CD14-positive monocyte (primary cell): ENCODE data around the gene TMTC1. TPM values are rescaled to one million over a fixed set of nuclear protein-coding genes. Genes with fewer than 3 reads are reported as not detected.
A peak's percentile ranks its signal among the peaks of the same experiment; 100 is the strongest.

Source experiments
- DNase-seq, 3 donors: peaks; one replicate each; pipeline ENCODE4 v3.0.0-alpha.2; 2011 to 2022
- H2AFZ ChIP-seq: 2 replicates; pipeline ENCODE4 v1.6.0; 2012; ENCODE audit warnings: mild to moderate bottlenecking, low read depth, low read length, inconsistent platforms; ENCODE audit not compliant: insufficient read depth, poor library complexity, severe bottlenecking
- H3K27ac ChIP-seq, 2 donors: 1 replicate in 1 of 2; 2 replicates in 1 of 2; pipeline ENCODE4 v1.5.1; 2012 to 2013; ENCODE audit warnings: low read length in 2 of 2, control low read depth in 1 of 2, inconsistent platforms in 1 of 2, low read depth in 1 of 2, mild to moderate bottlenecking in 1 of 2
- H3K27me3 ChIP-seq, 2 donors: one replicate each; pipeline versions ENCODE4 v1.6.0 to v1.6.1; 2011 to 2013; ENCODE audit warnings: low read length in 2 of 2; ENCODE audit not compliant: control insufficient read depth in 2 of 2, insufficient read depth in 2 of 2
- H3K36me3 ChIP-seq, 2 donors: replicated peaks in 1 of 2; 1 replicate in 1 of 2; 2 replicates in 1 of 2; pipeline versions ENCODE4 v1.5.1 to v1.6.1; 2012 to 2013; ENCODE audit warnings: low read length in 2 of 2, control low read depth in 1 of 2, inconsistent platforms in 1 of 2, mild to moderate bottlenecking in 1 of 2; ENCODE audit not compliant: insufficient read depth in 2 of 2, control insufficient read depth in 1 of 2
- H3K4me1 ChIP-seq, 2 donors: 1 replicate in 1 of 2; 2 replicates in 1 of 2; pipeline versions ENCODE4 v1.5.1 to v1.6.1; 2012 to 2013; ENCODE audit warnings: low read length in 2 of 2, control low read depth in 1 of 2, inconsistent platforms in 1 of 2, mild to moderate bottlenecking in 1 of 2, moderate library complexity in 1 of 2; ENCODE audit not compliant: insufficient read depth in 2 of 2, control insufficient read depth in 1 of 2
- H3K4me2 ChIP-seq: replicated peaks from 2 replicates; pipeline ENCODE3; 2012; ENCODE audit warnings: low read length, moderate library complexity, mild to moderate bottlenecking; ENCODE audit not compliant: poor library complexity, severe bottlenecking; ENCODE audit errors: extremely low read depth
- H3K4me3 ChIP-seq, 3 experiments: fragments of 200-600 bp in 1 of 3; sonication (generic) in 1 of 3; replicated peaks in 1 of 3; 1 replicate in 2 of 3; 2 replicates in 1 of 3; pipeline ENCODE4 v1.5.1; 2011 to 2013; ENCODE audit warnings: low read length in 3 of 3, mild to moderate bottlenecking in 3 of 3, control low read depth in 2 of 3, low read depth in 2 of 3, inconsistent platforms in 1 of 3, moderate library complexity in 1 of 3
- H3K79me2 ChIP-seq: 2 replicates; pipeline ENCODE4 v1.6.0; 2012; ENCODE audit warnings: mild to moderate bottlenecking, control low read depth, inconsistent platforms, low read length, moderate library complexity; ENCODE audit not compliant: insufficient read depth
- H3K9ac ChIP-seq: 2 replicates; pipeline ENCODE4 v1.6.0; 2017; ENCODE audit warnings: low read length, mild to moderate bottlenecking; ENCODE audit not compliant: insufficient read depth, poor library complexity, severe bottlenecking
- H3K9me3 ChIP-seq, 2 donors: replicated peaks in 1 of 2; 1 replicate in 1 of 2; 2 replicates in 1 of 2; pipeline versions ENCODE4 v1.5.1 to v1.6.1; 2012 to 2013; ENCODE audit warnings: low read length in 2 of 2, control low read depth in 1 of 2; ENCODE audit not compliant: control insufficient read depth in 1 of 2, insufficient read depth in 1 of 2
- H4K20me1 ChIP-seq: 2 replicates; pipeline ENCODE4 v1.6.0; 2012; ENCODE audit warnings: mild to moderate bottlenecking, low read length, control low read depth, moderate library complexity; ENCODE audit not compliant: insufficient read depth
- H3K27ac Mint-ChIP-seq, 7 donors: one replicate each; pipeline ENCODE4 v1.8.0; 2020; ENCODE audit warnings: mild to moderate bottlenecking in 7 of 7, mixed read lengths in 7 of 7, moderate library complexity in 6 of 7, inconsistent platforms in 2 of 7
- H3K27me3 Mint-ChIP-seq, 3 donors: one replicate each; pipeline ENCODE4 v1.8.0; 2021 to 2022; ENCODE audit warnings: low read depth in 3 of 3, mild to moderate bottlenecking in 3 of 3, mixed read lengths in 3 of 3, moderate library complexity in 3 of 3, inconsistent platforms in 1 of 3
- H3K36me3 Mint-ChIP-seq, 2 donors: one replicate each; pipeline ENCODE4 v1.8.0; 2020; ENCODE audit warnings: mixed read lengths in 2 of 2, inconsistent platforms in 1 of 2, mild to moderate bottlenecking in 1 of 2
- H3K4me1 Mint-ChIP-seq: one replicate; pipeline ENCODE4 v1.8.0; 2020; ENCODE audit warnings: mild to moderate bottlenecking, mixed read lengths
- H3K4me3 Mint-ChIP-seq, 2 donors: one replicate each; pipeline ENCODE4 v1.8.0; 2020; ENCODE audit warnings: mild to moderate bottlenecking in 2 of 2, mixed read lengths in 2 of 2, moderate library complexity in 1 of 2
- H3K9me3 Mint-ChIP-seq, 7 donors: one replicate each; pipeline ENCODE4 v1.8.0; 2020 to 2022; ENCODE audit warnings: mixed read lengths in 7 of 7, mild to moderate bottlenecking in 6 of 7, moderate library complexity in 6 of 7, inconsistent platforms in 2 of 7
- WGBS: methylation state at CpG from one replicate; pipeline ENCODE4 v1.1.5; 2013; ENCODE audit warnings: missing lambda C conversion rate; ENCODE audit not compliant: insufficient coverage; 5-methylcytosine and 5-hydroxymethylcytosine counted together
- intact Hi-C, 2 donors: fragments of 100-400 bp; cut with micrococcal nuclease; formaldehyde crosslinking; loops; one replicate each; pipeline versions ENCODE4 v1.15.0 to v1.15.1; 2023
- polyA minus RNA-seq: library from RNA; depleted of rRNA, polyadenylated mRNA; stranded (reverse); fragments of >200 nt; gene quantifications from 2 replicates; pipeline ENCODE4 v1.2.3, GENCODE V29; 2012
- polyA plus RNA-seq, 3 donors: library from polyadenylated mRNA; depleted of rRNA in 1 of 3; unstranded in 2 of 3; stranded (reverse) in 1 of 3; fragments of 300-500 nt in 2 of 3; fragments of >200 nt in 1 of 3; fragmentation: Illumina TruSeq in 2 of 3; gene quantifications; 1 replicate in 2 of 3; 2 replicates in 1 of 3; pipeline ENCODE4 v1.2.3, GENCODE V29; 2012 to 2021
- total RNA-seq, 12 experiments: library from RNA in 1 of 12; stranded (reverse) in 1 of 12; fragments of 120-200 nt in 1 of 12; gene quantifications; one replicate each; pipeline ENCODE4 v1.2.4 and lab custom pipeline; 2013 to 2026; ENCODE audit warnings: mixed read lengths in 6 of 12, inconsistent platforms in 1 of 12
- TF ChIP-seq, protein P1 (sequence below): fragments of 200-600 bp; IDR thresholded peaks from one replicate; pipeline ENCODE4 v1.8.0; 2022; ENCODE audit warnings: antibody characterized with exemption, mild to moderate bottlenecking

Gene TMTC1
- total RNA-seq (2013), result 11.2 TPM
- polyA plus RNA-seq (1 to 10 TPM in 2 of 3 donors, under 1 TPM in 1; 0.57 to 5.6 (median 2.1) TPM), polyA minus RNA-seq (3.6 and 3.8 TPM in 2 replicates), total RNA-seq (lab: John Stamatoyannopoulos, UW) (5.2 to 44.7 (median 18.2) reads per million in 11 experiments)

GRCh38 chr12:29783773-29784666, at the start of gene TMTC1:
TMTC1 (minus strand) TSS chr12:29783942; CDS start chr12:29783751, 191 bp downstream.
- Histone ChIP-seq H3K27me3 (peaks cover 27 to 42% of the 10 kb centered on the region in 2 donors), H3K4me3 (peak within 1 kb of the TSS; percentile 61 to 86 (median 84)), H3K27ac (peak within 1 kb of the TSS; percentile 64 to 92), H3K4me1 (peaks cover 20 to 26% of the 10 kb centered on the region in 2 donors), H3K4me2 (peak within 1 kb of the TSS; percentile 80), H2AFZ (peak within 1 kb of the TSS; percentile 82), H3K79me2 (no peaks in the 10 kb centered on the region), H3K9me3 (peaks cover 0 to 17% of the 10 kb centered on the region in 2 donors), H3K9ac (peak within 1 kb of the TSS; percentile 65), H4K20me1 (no peaks in the 10 kb centered on the region), H3K36me3 (no peaks in the 10 kb centered on the region)
- H3K9me3 Mint-ChIP-seq, result peaks cover 0 to 28% (median 2%) of the 10 kb centered on the region in 7 donors
- DNase-seq, result peak in 1 of 3 donors; percentile 14
- TF ChIP-seq, protein P1, sequence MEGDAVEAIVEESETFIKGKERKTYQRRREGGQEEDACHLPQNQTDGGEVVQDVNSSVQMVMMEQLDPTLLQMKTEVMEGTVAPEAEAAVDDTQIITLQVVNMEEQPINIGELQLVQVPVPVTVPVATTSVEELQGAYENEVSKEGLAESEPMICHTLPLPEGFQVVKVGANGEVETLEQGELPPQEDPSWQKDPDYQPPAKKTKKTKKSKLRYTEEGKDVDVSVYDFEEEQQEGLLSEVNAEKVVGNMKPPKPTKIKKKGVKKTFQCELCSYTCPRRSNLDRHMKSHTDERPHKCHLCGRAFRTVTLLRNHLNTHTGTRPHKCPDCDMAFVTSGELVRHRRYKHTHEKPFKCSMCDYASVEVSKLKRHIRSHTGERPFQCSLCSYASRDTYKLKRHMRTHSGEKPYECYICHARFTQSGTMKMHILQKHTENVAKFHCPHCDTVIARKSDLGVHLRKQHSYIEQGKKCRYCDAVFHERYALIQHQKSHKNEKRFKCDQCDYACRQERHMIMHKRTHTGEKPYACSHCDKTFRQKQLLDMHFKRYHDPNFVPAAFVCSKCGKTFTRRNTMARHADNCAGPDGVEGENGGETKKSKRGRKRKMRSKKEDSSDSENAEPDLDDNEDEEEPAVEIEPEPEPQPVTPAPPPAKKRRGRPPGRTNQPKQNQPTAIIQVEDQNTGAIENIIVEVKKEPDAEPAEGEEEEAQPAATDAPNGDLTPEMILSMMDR, result no peak
- H3K27ac Mint-ChIP-seq, result peak within 1 kb of the TSS in 6 of 7 donors; percentile 87 to 95 (median 90)
- H3K4me3 Mint-ChIP-seq, result peak within 1 kb of the TSS; percentile 87 to 95
- H3K4me1 Mint-ChIP-seq, result peaks cover 35% of the 10 kb centered on the region
- intact Hi-C loops, result loop anchor here in 1 of 2 donors (10.0 kb wide), 1 partner anchor 99 kb away; no protein-coding TSS in a partner anchor
- WGBS, result 1% methylated on average over 64 of the region's 87 CpGs
- H3K27me3 Mint-ChIP-seq, result peaks cover 25 to 55% (median 34%) of the 10 kb centered on the region in 3 donors
- H3K36me3 Mint-ChIP-seq, result peaks cover 2 to 6% of the 10 kb centered on the region in 2 donors

DNA sequence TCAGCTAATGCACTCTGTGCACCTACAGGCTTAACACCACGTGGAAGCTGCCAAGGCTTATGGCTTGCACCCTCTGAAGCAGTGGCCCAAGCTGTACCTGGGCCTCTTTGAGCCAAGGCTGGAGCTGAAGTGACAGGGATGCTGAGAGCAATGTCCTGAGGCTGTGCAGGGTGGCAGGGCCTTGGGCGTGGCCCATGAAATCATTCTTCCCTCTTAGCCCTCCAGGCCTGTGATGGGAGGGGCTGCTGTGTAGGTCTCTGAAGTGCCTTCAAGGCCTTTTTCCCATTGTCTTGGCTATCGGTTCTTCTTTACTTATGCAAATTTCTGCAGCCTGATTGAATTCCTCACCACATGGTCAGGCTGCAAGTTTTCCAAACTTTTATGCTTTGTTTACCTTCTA, 47.4 kb upstream of the TMTC1 start:
- TF ChIP-seq, protein P1, result no peak
- Mint-ChIP-seq H3K36me3 (no peaks in the 10 kb centered on the region), H3K9me3 (peaks cover 3 to 25% (median 17%) of the 10 kb centered on the region in 7 donors), H3K27ac (no peak overlapping the region), H3K4me1 (no peaks in the 10 kb centered on the region), H3K4me3 (no peak overlapping the region), H3K27me3 (peaks cover 0 to 2% (median 0%) of the 10 kb centered on the region in 3 donors)
- H4K20me1 ChIP-seq, result no peaks in the 10 kb centered on the region
- H3K9ac ChIP-seq, result no peak overlapping the region
- intact Hi-C loops, result no loop called here
- no peak overlapping the region for H2AFZ ChIP-seq
- no peaks in the 10 kb centered on the region for H3K79me2 ChIP-seq
- H3K4me1 ChIP-seq, result no peaks in the 10 kb centered on the region
- H3K27ac ChIP-seq, result no peak overlapping the region
- no peak overlapping the region for H3K4me3 ChIP-seq
- no peaks in the 10 kb centered on the region for H3K36me3 ChIP-seq
- H3K9me3 ChIP-seq, result peaks cover 13 to 28% of the 10 kb centered on the region in 2 donors
- no peak for DNase-seq
- no peaks in the 10 kb centered on the region for H3K27me3 ChIP-seq
- WGBS, result 86% methylated on average over 1 of the region's 3 CpGs
- no peak overlapping the region for H3K4me2 ChIP-seq
